ENCODE measurements around the gene DNAJC5.
"Not testable (repeated sequence)": the region's sequence is repeated elsewhere in the genome, so short reads cannot be mapped to it uniquely, and the experiment has no call there.

Gene DNAJC5

GRCh38 chr20:63861365-63861934 lies 33.5 kb upstream of the DNAJC5 start, which contains the start of gene ABHD16B:
ABHD16B (plus strand) TSS chr20:63861498; CDS start chr20:63861541, 43 bp downstream.
- DNase-seq = no peak

- no peak for DNase-seq
Measured at GRCh38 chr20:63861981-63862901, 32.7 kb upstream of the DNAJC5 start.

DNA sequence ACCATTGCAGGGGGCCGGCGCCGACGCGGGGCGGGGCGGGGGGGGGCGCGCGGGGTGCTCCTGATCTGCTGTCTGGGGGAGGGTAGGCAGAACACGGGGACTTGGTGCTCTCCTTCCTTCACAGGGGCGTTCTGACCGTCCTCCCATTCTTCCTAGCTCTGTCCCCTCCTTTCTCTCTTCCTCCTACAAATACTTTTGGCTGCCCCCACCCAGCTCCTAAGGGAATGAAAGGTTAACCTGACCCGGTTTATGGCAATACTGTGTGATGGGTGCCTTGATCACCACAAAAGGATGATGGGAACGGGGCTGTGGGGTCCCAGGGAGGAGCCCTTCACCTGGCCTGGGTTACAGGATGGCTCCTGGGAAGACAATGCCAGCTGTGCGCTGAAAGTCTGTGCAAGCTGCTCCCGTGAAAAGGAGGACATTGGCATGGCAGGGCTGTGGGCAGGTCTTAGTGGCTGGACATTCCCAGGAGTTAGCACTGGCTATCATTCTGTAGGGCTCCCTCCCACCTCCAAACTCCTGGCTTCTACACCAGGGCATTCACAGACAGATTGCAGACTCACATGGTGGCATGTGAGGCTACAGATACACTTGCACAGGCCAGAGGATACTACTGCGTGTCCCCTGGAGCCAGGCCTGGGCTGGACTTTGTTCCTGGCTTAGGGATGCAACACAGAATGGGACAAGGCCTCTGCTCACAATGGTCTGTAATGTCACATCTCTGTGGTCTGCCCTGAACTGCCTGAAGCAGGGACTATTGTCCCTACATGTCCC lies 31.7 kb upstream of the DNAJC5 start:
- no peak for DNase-seq

DNA sequence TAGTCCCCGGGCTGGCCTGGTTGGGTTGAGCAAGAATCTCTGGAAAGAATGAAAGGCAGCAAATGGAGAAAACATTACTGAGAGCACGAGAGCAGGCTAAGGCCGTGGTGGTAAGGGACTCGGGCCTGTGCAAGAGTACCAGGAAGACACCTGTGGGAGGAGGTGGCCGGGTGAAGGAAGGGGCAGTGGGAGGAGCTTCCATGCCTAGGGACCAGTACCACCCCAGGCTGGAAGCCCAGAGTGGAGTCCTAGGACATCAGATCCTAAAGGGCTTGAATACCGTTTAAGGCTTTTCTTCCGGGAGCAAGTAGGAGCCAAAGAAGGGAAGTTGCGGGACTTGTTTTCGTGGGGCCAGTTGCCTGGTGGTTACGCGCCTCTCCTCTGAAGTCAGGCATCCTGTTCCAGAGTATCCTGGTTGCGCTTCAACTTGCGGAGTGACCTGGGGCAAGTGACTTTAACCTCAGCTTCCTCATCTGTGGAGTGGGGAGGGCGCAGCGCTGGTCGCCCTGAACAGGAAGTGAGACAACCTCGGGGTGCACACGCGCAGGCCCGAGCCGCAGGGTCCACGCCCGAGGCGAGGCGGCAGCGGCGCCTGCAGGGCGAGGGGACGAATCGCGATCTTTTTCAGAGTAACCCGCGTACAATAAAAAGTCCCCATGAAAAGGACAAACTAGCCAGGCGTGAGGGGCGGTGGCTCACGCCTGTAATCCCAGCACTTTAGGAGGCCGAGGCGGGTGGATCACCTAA lies 31.0 kb upstream of the DNAJC5 start:
- peak in 48 of 56 donors; percentile 5 to 76 (median 46) for DNase-seq

DNA sequence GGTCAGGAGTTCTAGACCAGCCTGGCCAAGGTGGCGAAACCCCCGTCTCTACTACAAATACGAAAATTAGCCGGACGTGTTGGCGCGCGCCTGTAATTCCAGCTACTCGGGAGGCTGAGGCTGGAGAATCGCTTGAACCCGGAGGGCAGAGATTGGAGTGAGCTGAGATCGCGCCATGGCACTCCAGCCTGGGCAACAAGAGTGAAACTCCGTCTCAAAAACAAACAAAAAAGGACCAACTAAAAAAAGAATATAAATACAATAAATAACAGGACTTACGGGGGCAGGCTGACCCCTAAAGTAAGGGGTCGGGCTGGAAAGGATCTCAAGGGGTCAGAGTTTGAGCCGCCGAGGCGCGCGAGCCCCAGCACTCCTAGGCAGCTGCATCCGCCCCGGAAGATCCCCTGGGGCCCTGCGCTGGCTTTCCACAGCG lies 30.4 kb upstream of the DNAJC5 start:
- no peak for DNase-seq

DNA sequence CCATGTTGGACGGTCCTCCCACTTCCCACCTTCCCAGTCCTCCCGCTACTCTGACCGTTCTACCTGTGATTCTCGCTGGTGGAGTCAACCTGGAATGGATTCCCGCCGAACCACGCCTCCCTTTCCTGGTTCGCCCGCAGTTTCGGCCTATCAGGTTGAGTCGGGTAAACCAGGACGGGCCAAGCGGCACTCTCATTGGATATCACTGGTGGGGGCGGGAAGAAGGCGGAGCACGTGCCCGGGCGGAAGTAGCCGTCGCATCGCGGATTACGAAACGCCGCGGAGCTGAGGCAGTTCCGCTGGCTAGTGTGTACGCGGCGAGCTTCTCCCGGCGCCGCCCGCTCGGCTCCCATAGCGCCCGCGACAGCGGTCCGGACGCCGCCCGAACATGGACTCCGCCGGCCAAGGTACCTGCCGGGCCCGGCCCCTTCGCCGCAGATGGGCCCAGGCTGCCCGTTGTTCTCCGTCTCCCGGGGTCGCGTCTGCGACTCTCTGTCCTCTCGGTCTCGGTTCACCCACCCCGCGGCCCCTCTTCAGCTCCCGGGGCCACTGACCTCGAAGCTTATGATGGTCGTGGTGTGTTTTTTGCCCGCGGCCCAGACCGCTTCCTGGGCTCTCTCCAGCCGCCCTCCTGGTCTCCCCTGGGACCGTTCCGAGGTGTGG lies 29.8 kb upstream of the DNAJC5 start, which contains the start of gene TPD52L2:
Gene TPD52L2 (plus strand): TSS at position 293 of the 663 bp plus-strand sequence. CDS start 96 bp downstream, at position 389.
- DNase-seq = peak; percentile 82 to 99 (median 97)

GRCh38 chr20:63867042-63867441 lies 27.9 kb upstream of the DNAJC5 start:
- not testable (repeated sequence) for DNase-seq

DNA sequence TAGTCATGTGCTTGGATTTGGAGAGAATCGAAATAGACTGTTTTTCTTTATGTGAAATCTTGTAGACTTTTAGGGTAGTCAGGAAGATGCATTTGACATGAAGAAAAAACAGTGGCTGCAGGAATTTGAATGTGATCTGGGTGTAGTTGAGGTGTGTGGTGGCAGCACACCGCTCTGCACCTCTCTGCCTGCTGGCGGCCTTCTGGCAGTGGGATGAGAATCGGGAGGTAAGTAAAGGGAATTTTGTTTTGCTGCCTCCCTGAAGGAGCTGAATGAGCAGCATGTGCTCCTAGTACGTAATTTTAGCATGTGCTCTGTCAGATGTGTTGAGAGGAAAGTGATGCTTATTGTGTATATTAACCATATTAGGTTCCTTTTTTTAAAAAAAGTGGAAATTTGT lies 26.7 kb upstream of the DNAJC5 start:
- no peak for DNase-seq

DNA sequence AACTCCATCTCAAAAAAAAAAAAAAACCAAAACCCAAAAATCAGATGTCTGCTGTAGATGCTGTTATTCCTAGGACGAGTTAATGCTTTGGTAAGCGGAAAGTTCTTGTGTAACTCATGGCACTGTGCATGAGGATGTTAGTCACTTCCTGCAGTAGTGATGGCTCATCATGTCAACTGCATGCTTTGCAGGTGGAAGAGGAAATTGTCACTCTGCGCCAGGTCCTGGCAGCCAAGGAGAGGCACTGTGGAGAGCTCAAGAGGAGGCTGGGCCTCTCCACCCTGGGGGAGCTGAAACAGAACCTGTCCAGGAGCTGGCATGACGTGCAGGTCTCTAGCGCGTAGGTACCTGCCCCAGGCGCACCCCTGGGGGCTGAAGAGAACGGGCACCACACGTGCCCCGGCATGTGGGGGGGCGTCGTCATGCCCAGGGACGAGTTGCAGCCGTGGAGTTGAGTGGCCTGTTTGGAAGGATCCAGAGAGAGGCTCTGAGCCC lies 21.4 kb upstream of the DNAJC5 start:
- DNase-seq = peak in 14 of 56 donors; percentile 1 to 57 (median 22)

DNA sequence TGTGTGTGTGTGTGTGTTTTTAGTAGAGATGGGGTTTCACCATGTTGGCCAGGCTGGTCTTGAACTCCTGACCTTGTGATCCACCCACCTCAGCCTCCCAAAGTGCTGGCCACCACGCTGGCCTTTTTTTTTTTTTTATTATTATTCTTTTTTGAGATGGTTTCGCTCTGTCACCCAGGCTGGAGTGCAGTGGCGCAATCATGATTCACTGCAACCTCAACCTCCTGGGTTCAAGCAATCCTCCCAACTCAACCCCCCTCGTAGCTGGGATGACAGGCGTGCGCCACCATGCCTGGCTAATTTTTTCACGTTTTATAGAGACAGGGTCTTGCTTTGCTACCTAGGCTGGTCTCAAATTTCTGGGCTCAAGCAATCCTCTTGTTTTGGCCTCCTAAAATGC lies 20.7 kb upstream of the DNAJC5 start:
- DNase-seq = not testable (repeated sequence)

DNA sequence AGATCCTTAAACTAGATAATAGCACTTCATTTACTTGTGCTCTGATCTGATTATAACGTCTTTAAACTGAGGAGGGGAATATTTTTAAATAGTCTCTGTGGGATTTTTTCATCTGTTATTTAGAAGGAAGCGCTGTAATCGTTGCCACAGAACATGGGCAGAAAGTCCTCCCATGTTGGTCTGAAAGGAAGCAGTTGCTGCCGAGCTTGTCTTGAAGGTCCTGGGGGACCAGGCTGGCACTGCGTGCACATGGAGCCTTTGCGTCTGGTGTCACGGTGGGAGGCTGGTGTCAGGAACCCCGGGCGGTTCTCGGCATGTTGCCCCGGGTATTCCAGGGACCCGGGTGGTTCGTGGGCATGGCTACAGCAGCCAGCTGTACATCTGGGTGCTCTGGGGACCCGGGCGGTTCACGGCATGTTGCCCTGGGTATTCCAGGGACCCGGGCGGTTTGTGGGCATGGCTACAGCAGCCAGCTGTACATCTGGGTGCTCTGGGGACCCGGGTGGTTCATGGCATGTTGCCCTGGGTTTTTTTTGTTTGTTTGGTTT lies 18.4 kb upstream of the DNAJC5 start:
- DNase-seq = no peak

DNA sequence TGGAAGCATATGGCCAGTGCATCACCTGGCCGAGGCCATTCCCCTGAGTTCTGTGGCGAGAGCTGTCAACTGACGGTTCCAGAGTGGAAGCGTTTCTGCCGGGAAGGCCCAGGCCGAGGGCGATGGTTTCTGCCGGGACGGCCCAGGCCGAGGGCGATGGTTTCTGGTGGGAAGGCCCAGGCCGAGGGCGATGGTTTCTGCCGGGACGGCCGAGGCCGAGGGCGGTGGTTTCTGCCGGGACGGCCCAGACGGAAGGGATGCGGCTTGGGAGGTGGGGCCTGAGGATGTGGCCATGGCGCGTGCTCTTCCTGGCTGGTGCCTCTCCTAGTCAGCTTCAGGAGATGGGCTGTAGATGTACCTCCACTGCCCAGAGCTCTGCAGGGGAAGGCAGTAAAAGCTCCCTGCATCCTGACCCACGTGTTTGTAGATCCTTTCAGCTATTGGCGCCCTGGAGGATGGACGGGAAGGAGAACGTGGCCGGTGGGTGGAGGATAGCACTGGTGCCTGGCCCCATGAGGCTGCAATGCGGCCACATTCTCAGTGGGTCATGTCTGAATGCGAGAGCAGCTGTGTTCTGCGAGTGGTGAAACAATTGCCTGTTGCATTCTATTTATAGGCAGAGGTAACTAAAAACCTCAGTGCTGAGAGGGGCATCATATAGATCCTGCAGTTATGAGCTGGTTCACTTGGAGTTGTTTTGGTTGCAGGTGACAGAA lies 17.0 kb upstream of the DNAJC5 start:
- no peak for DNase-seq

- no peak for DNase-seq
Measured at GRCh38 chr20:63878899-63879663, 15.8 kb upstream of the DNAJC5 start.

DNA sequence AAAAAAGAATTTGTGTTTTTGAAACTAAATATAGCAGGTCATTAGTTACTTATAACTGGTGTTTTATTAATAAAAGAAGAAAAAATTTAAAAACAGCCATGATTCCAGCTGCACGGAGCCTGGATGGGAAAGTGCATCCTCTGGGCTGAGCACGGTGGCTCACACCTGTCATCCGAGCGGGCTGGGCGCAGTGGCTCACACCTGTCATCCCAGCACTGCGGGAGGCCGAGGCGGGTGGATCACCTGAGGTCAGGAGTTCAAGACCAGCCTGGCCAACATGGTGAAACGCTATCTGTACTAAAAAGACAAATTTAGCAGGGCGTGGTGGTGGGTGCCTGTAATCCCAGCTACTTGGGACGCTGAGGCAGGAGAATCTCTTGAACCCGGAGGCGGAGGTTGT lies 14.0 kb upstream of the DNAJC5 start:
- not testable (repeated sequence) for DNase-seq

DNA sequence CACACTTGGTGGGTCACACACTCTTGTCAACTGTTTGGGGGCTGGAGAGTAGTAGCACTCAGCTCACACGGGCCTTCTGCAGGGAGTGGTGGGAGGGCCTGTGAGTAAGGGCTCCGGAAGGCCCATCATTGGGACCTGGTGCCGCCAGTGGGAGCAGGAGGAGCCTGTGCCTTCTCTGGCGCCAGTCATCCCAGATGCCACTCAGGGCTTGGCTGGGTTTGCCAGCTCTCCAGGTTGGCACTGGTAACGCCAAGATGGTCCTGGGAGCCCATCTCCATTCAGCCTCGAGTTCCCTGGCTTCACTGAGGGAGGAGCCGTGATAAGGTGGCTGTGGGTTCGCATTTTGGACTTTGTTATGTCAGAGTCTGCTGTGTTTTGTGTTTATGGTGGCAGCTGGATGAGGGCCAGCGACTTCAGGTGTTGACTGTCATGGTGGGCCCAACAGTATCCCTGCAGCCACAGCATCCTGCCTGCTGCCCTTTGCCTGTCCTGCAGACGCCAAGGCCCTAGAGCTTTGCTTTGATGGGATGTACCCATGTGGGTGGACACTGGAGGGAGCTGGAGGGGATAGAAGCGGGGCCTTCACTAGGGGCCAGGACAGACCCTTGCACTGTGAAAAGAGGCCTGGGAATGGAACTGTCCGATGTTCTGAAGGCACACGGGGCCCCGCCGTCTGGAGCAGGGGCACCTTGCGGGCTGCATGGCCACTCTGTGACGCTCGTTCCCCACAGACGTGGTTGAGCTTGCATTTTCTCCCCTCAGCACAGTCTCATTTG lies 13.3 kb upstream of the DNAJC5 start:
- no peak for DNase-seq

- no peak for DNase-seq
Measured at GRCh38 chr20:63882257-63883200, 12.4 kb upstream of the DNAJC5 start.
